HCT116 (cell line): Measurements from ENCODE around the gene THSD7B. TPM values are rescaled to one million over a fixed set of nuclear protein-coding genes. Genes with fewer than 3 reads are reported as not detected.

Experiments
- ATAC-seq: fragments of 200-7000 bp; cut with Tn5 transposase; 2 replicates; pipeline ENCODE4 v1.9.1; 2020; ENCODE audit warnings: mild to moderate bottlenecking, moderate library complexity
- BruUV-seq: library from RNA; stranded (reverse); fragments of 400-500 nt; replicated peaks from 2 replicates; lab custom pipeline; 2021; lab: Mats Ljungman, UMichigan
- CTCF ChIA-PET: fragments of 300-600 bp; sonication (Branson Sonifier 250); formaldehyde crosslinking; loops from one replicate; lab custom pipeline; 2021; ENCODE audit warnings: antibody characterized with exemption; lab: Charles Lee
- POLR2A ChIA-PET: fragments of 300-600, 350-600 bp; sonication (Branson Sonifier 250); formaldehyde crosslinking; loops from one replicate; lab custom pipeline; 2021; ENCODE audit warnings: antibody characterized with exemption; lab: Charles Lee
- RAD21 ChIA-PET, 2 experiments: fragments of 300-600 bp; sonication (Branson Sonifier 250); formaldehyde crosslinking; loops; one replicate each; lab custom pipeline; 2023; ENCODE audit warnings: low total read pairs in 2 of 2; ENCODE audit not compliant: uncharacterized antibody in 2 of 2, unreplicated experiment in 2 of 2, low non-redundant PET in 1 of 2; lab: Charles Lee
- DNase-seq: peaks from one replicate; pipeline ENCODE4 v3.0.0-alpha.2; 2010; ENCODE audit warnings: low read depth, low spot score
- H2AFZ ChIP-seq: fragments of 200-600 bp; shearing (Covaris generic), sonication (generic); 2 replicates; pipeline ENCODE4 v1.6.1; 2017; ENCODE audit warnings: low read depth, mixed run types, mixed read lengths, antibody characterized with exemption, low read length; ENCODE audit not compliant: poor library complexity, severe bottlenecking
- H3K27ac ChIP-seq: 2 replicates; pipeline ENCODE4 v1.5.1; 2012; ENCODE audit warnings: low read depth, low read length
- H3K27me3 ChIP-seq: fragments of 200-600 bp; sonication (generic); 2 replicates; pipeline ENCODE4 v1.6.1; 2016; ENCODE audit warnings: mixed run types, low read length, mixed read lengths; ENCODE audit not compliant: insufficient read depth
- H3K36me3 ChIP-seq, 2 experiments: fragments of 200-500 bp in 1 of 2; fragments of 200-600 bp in 1 of 2; sonication (Bioruptor generic) in 1 of 2; sonication (generic) in 1 of 2; 2 replicates each; pipeline versions ENCODE4 v1.5.1 to v1.6.1; 2014 to 2016; ENCODE audit warnings: low read length in 2 of 2, inconsistent platforms in 1 of 2, mixed read lengths in 1 of 2, mixed run types in 1 of 2; ENCODE audit not compliant: insufficient read depth in 2 of 2, control insufficient read depth in 1 of 2
- H3K4me1 ChIP-seq, 2 experiments: fragments of 200-600 bp in 1 of 2; sonication (generic) in 1 of 2; 2 replicates each; pipeline versions ENCODE4 v1.5.1 to v1.6.1; 2012 to 2017; ENCODE audit warnings: low read length in 2 of 2, inconsistent platforms in 1 of 2, mild to moderate bottlenecking in 1 of 2, mixed read lengths in 1 of 2, mixed run types in 1 of 2, moderate library complexity in 1 of 2; ENCODE audit not compliant: insufficient read depth in 2 of 2, control insufficient read depth in 1 of 2
- H3K4me2 ChIP-seq: fragments of 200-600 bp; sonication (generic); 2 replicates; pipeline ENCODE4 v1.6.1; 2017; ENCODE audit warnings: mixed run types, low read length, mixed read lengths
- H3K4me3 ChIP-seq, 2 experiments: fragments of 200-600 bp in 1 of 2; sonication (generic) in 1 of 2; replicated peaks in 1 of 2; 2 replicates each; pipeline ENCODE4 v1.5.1; 2011 to 2016; ENCODE audit warnings: low read length in 2 of 2, control low read depth in 1 of 2, low read depth in 1 of 2, mild to moderate bottlenecking in 1 of 2, mixed read lengths in 1 of 2, mixed run types in 1 of 2
- H3K79me2 ChIP-seq: fragments of 200-600 bp; sonication (generic); 2 replicates; pipeline ENCODE4 v1.6.1; 2017; ENCODE audit warnings: mild to moderate bottlenecking, mixed run types, low read length, moderate library complexity, mixed read lengths; ENCODE audit not compliant: insufficient read depth
- H3K9ac ChIP-seq: fragments of 200-600 bp; sonication (generic); 2 replicates; pipeline ENCODE4 v1.6.1; 2016; ENCODE audit warnings: low read length, mixed read lengths
- H3K9me2 ChIP-seq: fragments of 200-600 bp; sonication (generic), shearing (Covaris generic); 2 replicates; pipeline ENCODE4 v1.6.1; 2017; ENCODE audit warnings: mixed run types, mild to moderate bottlenecking, moderate library complexity; ENCODE audit not compliant: insufficient read depth
- H3K9me3 ChIP-seq, 2 experiments: fragments of 200-500 bp in 1 of 2; fragments of 200-600 bp in 1 of 2; sonication (Bioruptor generic) in 1 of 2; sonication (generic) in 1 of 2; 2 replicates each; pipeline ENCODE4 v1.6.1; 2014 to 2017; ENCODE audit warnings: low read length in 2 of 2, mixed read lengths in 2 of 2, inconsistent platforms in 1 of 2, low read depth in 1 of 2, mild to moderate bottlenecking in 1 of 2, mixed run types in 1 of 2, moderate library complexity in 1 of 2; ENCODE audit not compliant: control insufficient read depth in 1 of 2, insufficient read depth in 1 of 2
- H4K20me1 ChIP-seq: fragments of 200-600 bp; sonication (generic), shearing (Covaris generic); 2 replicates; pipeline ENCODE4 v1.6.1; 2017; ENCODE audit warnings: mixed run types, mild to moderate bottlenecking, moderate library complexity; ENCODE audit not compliant: insufficient read depth
- CEBPB ChIP-seq: IDR thresholded peaks from 2 replicates; pipeline ENCODE4 v1.6.1; 2012; ENCODE audit warnings: low read depth
- POLR2AphosphoS5 ChIP-seq: IDR thresholded peaks from 2 replicates; pipeline ENCODE4 v1.6.1; 2011; ENCODE audit warnings: mild to moderate bottlenecking, low read depth, low read length, moderate library complexity
- TCF7L2 ChIP-seq: IDR thresholded peaks from 2 replicates; pipeline ENCODE4 v1.7.0; 2011; ENCODE audit warnings: borderline replicate concordance, inconsistent platforms; ENCODE audit not compliant: insufficient read depth, insufficient read length; ENCODE audit errors: extremely low read depth
- YY1 ChIP-seq: IDR thresholded peaks from 2 replicates; pipeline ENCODE4 v1.6.1; 2011; ENCODE audit warnings: low read length, low read depth, moderate library complexity, mild to moderate bottlenecking; ENCODE audit not compliant: insufficient replicate concordance; ENCODE audit errors: extremely low read depth
- intact Hi-C: fragments of 100-400 bp; cut with micrococcal nuclease; formaldehyde crosslinking; loops from 2 replicates; pipeline ENCODE4 v1.10.0; 2022
- total RNA-seq: library from RNA; stranded (reverse); gene quantifications from one replicate; pipeline ENCODE4 v1.2.1, GENCODE V29; 2021; ENCODE audit not compliant: unreplicated experiment
- TF ChIP-seq, protein P1 (sequence below): IDR thresholded peaks from 2 replicates; pipeline ENCODE4 v1.6.1; 2012

The THSD7B gene
- total RNA-seq, 1 experiment from 2014 or later: not detected

DNA sequence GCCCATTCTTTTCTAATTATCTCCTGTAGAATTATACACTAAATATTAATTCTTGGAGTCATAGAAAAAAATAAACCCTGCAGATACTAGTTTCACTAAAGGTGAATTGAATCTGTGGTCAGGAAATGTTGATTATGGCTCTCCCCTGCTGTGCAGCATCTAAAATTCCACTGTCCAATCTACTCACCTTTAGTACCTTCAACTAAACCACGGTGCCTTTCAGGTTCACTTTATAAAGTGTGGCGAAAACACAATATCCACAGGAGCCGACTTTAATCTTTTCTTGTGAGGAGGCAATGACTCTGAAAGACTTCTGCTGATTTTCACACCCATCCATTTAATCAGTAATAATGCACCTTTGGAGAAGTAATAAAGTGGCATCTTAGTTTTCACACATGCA is 402.3 kb downstream of the THSD7B start:
- H3K9ac ChIP-seq: no peak overlapping the region
- DNase-seq (no peak), ATAC-seq (no peak)
- no peak overlapping the region for H3K4me3 ChIP-seq
- H3K4me2 ChIP-seq: no peak overlapping the region
- BruUV-seq: no TSS peak
- H4K20me1 ChIP-seq: no peaks in the 10 kb centered on the region
- no peaks in the 10 kb centered on the region for H3K36me3 ChIP-seq
- H3K9me3 ChIP-seq: peaks cover 5 to 15% of the 10 kb centered on the region in 2 experiments; a peak in 2 of 4 replicates
- H3K27ac ChIP-seq: no peak overlapping the region
- no peaks in the 10 kb centered on the region for H3K4me1 ChIP-seq
- intact Hi-C loops: no loop called here
- no peaks in the 10 kb centered on the region for H3K9me2 ChIP-seq
- H3K27me3 ChIP-seq: no peaks in the 10 kb centered on the region
- ChIA-PET RAD21 (no interaction called here), POLR2A (no interaction called here), CTCF (no interaction called here)
- no peaks in the 10 kb centered on the region for H3K79me2 ChIP-seq
- no peak overlapping the region for H2AFZ ChIP-seq
- no peak for TF ChIP-seq POLR2AphosphoS5

DNA sequence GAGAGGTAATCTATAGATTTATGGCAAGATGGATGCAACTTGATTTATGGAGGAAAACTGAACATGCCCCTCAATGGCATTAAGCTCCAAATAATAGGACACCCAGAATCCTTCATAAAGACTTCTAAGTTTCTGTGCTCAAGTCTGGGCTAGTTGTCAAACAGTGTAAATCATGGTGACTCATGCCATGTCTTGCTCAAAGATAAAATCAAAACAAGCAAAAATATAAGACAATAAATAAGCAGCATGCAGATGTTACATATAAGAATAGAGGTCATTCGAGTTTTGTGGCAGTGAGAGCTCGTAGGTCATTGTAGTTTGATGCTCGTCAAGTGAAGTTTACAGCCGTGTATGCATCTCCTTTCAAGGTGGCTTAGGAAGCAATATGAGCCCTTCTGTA is 403.2 kb downstream of the THSD7B start:
- ChIA-PET CTCF (no interaction called here), RAD21 (no interaction called here), POLR2A (no interaction called here)
- Histone ChIP-seq H3K27me3 (no peaks in the 10 kb centered on the region), H3K9me2 (no peaks in the 10 kb centered on the region), H3K4me3 (no peak overlapping the region), H3K9ac (no peak overlapping the region), H2AFZ (no peak overlapping the region), H3K4me2 (no peak overlapping the region), H3K79me2 (no peaks in the 10 kb centered on the region), H3K4me1 (no peaks in the 10 kb centered on the region), H3K9me3 (peaks cover 5 to 15% of the 10 kb centered on the region in 2 experiments; a peak in 2 of 4 replicates), H3K36me3 (no peaks in the 10 kb centered on the region), H3K27ac (no peak overlapping the region), H4K20me1 (no peaks in the 10 kb centered on the region)
- DNase-seq (no peak), ATAC-seq (no peak)
- no TSS peak for BruUV-seq
- TF ChIP-seq CEBPB (no peak), YY1 (no peak), TCF7L2 (no peak)
- TF ChIP-seq, protein P1, sequence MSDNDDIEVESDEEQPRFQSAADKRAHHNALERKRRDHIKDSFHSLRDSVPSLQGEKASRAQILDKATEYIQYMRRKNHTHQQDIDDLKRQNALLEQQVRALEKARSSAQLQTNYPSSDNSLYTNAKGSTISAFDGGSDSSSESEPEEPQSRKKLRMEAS: no peak
- intact Hi-C loops: no loop called here
